DMS53 treated with DMSO at 0.1 percent for 48 hours (cell line): Measurements from ENCODE around the gene TUBA3C.
"Not testable (repeated sequence)": the region's sequence is repeated elsewhere in the genome, so short reads cannot be mapped to it uniquely, and the experiment has no call there.

Source experiments
- DNase-seq: peaks from one replicate; lab custom pipeline; 2025; ENCODE audit not compliant: unreplicated experiment; lab: John Stamatoyannopoulos, UW

Gene TUBA3C

DNA sequence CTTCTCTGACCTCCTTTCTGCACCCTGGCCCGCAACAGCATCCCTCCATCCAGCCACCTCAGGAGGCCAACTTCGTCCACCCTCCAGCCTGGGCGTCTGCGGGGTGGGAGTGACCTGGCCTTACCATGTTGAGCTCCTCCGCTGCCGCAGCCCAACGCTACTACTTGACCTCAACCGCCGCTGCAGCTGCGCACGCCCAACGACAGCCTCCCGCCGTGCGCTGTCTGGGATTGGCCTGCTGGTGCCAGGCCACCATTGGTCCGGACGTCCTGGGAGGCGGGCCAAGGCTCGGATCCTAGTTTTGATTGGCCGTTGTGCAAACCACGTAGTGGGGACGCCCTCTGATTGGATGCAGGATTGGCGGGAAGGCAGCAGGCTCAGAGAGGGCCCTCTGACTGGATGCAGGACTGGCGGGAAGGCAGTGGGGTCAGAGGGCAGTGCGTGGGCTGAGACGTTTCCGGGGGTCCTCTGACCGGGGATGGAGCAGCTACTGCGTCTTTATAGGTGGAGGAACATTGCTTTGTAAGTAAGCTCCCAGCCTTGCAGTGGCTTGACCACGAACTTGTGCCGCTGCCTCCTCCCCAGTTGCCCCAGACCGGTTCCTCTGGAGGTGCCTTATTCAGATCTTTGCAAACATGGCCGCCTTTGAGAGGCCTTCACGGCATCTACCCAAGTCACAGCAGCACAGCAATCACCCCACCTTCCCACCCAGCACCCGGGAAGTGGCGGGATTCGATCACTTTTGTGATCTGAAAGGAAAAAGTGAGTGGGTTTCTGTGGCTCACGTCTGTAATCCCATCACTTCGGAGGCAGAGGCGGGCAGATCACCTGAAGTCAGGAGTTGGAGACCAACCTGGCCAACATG, at the start of gene TUBA3C:
Gene TUBA3C (minus strand): TSS at position 204 of the 865 bp plus-strand sequence. CDS start 77 bp downstream, at position 127.
- no peak for DNase-seq

DNA sequence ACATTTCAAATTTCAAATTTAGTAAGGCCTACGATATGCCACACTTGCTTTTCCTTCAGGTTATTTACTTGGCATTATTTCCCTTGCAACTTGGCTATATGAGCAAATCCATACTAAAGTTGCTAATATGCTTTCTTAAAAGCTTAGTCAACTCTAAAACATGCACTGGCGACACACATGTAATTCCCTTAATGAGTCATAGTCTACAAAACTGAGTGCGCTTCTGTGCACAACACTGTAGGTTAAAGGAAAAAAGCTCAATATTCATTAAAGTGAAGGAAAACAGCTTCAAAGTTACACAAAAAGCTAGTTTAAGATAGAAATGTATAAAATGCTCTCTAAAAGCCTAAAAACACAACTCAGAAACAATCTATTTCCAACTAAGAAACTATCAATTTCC, 25.8 kb upstream of the TUBA3C start:
- not testable (repeated sequence) for DNase-seq

DNA sequence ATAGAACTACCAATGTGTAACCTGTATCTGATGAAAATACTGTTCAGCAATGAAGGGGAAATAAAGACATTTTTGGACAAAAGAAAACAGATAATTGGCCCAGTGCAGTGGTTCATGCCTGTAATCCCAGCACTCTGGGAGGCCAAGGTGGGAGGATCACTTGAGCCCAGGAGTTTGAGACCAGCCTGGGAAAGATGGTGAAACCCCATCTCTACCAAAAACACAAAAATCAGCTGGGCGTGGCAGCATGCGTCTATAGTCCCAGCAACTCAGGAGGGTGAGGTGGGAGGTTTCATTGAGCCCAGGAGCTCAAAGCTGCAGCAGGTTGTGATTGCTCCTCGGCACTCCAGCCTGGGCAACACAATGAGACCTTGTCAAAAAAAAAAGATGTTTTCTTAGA, 11.0 kb upstream of the TUBA3C start:
- not testable (repeated sequence) for DNase-seq

DNA sequence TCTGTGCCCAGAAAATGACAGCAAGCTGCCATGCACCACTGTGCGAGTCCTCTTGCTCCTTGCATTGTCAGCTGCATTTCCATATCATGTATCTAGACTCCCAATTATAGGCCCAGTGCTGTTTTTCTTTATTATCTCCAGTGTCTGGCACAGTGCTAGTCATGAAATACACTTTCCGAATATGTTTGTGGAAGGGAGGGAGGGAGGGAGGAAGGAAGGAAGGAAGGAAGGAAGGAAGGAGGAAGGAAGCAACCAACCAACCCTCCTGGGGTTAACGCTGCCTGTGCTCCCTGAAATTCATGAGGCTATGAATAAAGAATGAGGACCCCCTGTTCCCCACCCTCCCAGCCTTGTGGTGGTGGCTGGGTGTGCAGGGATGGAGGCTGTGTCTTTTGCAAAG, 8.3 kb upstream of the TUBA3C start:
- DNase-seq = not testable (repeated sequence)

DNA sequence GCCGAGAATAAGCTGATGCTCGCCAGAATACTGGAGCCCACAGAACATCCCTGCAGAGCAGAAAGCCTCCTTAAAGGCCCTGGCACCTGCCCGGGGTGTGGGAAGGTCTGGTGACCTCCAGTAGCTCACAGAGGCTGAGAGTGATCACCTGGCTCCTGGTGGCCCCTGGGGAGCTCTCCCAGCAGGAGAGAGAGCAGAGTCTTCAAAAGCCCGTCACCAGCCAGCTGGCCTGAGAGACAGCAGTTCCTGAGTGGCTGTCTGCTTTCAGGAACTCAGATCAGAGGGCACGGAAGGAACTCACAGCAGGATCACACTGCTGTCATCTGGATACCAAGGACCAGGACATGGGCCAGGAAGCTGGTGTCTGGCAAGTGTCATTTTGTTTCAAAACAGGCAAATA, 7.7 kb upstream of the TUBA3C start:
- DNase-seq = not testable (repeated sequence)

DNA sequence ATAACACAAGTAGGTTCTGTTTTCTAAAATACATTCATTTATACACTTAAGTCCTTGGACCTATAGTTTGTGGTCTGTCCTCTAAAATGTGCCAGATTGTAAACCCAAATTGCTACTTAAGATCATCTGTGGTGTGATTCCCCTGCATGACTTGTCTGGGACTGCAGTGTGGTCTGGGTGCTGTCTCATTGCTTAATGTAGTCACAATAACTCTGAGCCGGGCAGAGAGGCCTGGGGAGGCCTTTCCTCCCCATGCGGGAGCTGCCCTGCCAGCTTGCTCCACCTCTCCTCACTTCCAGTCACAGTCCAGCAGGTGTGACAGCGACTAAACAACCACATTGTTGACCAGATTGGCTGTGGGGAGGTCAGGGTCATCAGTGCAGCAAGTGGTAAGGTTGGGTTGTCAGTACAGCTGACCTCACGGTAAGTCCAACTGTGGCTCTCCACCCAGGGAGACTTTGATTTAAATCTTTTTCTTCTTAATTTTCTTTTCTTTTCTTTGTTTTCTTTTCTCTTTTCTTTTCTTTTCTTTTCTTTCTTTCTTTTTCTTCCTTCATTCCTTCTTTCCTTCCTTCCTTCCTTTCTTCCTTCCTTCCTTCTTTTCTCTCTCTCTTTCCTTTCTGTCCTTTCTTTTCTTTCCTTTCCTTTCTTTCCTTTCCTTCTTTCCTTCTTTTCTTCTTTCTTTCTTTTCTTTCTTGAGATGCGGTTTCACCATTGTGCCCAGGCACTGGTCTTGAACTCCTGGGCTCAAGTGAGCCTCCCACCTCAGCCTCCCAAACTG, 4.4 kb upstream of the TUBA3C start:
- DNase-seq = no peak

DNA sequence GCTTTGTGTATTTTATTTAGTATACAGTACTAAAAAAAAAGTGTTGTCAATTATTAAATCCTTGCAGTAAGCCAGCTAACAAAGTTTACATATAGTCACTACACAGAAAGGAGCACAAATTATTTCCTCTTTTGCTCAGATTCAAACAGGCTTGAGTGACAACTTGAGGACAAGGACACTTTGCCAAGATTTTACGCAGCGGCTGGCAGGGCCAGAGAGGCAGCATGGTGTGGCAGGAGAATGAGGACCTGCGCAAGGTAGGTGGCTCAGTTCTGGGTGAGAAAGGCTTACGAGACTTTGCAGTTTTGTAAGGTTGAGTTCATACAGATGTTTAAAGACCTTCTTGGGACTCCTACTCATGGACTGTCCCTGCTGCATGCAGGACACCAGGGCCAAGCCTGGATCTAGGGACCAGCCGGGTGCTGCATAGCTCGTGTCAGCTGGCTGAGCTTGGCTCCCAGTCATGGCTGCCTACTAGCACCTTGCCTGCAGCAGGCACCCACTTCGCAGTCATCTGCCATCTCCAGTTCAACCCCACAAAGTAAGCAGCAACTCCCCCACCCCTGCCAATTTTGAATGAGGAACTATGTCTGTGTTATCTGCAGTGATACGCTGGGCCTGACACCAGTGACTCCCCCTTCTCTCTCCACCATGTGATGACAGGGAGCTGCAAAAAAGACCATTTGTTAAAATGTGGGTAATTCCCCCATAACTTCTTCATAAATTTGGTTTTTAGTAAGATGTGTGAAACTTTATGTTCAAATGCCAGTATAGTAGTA, 3.7 kb upstream of the TUBA3C start:
- no peak for DNase-seq

DNA sequence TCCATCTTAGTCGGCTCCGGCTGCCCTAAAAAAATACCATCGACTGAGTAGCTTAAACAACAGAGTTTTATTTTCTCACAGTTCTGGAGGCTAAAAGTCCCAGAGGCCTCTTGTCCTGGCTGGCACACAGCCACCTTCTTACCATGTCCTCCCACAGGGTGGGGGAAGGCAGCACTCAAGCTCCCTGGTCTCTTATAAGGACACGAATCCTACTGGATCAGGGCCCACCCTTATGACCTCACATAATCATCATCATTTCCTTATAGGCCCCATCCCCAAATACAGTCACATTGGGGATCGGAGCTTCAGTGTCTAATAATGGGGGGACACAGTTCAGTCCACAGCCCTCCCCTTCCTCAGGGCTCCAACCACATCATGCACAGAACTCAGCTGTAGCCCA, 2.6 kb upstream of the TUBA3C start:
- DNase-seq = no peak

DNA sequence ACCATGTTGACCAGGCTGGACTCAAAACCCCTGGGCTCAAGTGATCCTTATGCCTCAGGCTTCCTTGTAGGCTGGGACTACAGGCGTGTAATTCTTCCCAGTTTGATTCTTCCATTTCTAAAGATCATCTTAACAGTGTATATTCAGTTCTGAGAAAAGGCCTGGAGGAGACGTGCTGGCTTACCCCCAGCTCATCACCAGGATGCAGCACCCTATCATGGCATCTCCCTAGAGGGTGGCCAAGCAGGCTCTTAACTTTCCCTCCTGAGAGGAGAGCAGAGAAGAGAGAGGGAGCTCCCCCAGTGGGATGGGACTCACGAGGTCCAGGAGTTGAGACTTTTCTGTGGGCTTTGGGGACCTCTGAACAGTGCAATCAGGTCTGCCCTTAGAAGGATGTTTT, 2.1 kb upstream of the TUBA3C start:
- no peak for DNase-seq

DNA sequence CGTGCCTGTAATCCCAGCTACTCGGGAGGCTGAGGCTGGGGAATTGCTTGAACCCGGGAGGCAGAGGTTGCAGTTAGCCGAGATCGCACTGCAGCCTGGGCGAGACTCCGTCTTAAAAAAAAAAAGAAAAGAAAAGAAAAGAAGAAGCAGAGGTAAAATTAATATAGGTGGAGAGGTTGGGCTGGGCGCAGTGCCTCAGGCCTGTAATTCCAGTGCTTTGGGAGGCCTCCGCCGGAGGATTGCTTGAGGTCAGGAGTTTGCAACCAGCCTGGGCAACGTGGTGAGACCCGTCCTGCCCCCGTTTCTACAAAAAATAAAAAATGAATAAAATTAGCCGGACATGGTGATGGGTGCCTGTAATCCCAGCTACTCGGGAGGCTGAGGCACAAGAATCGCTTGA, 912 bp upstream of the TUBA3C start:
- no peak for DNase-seq

DNA sequence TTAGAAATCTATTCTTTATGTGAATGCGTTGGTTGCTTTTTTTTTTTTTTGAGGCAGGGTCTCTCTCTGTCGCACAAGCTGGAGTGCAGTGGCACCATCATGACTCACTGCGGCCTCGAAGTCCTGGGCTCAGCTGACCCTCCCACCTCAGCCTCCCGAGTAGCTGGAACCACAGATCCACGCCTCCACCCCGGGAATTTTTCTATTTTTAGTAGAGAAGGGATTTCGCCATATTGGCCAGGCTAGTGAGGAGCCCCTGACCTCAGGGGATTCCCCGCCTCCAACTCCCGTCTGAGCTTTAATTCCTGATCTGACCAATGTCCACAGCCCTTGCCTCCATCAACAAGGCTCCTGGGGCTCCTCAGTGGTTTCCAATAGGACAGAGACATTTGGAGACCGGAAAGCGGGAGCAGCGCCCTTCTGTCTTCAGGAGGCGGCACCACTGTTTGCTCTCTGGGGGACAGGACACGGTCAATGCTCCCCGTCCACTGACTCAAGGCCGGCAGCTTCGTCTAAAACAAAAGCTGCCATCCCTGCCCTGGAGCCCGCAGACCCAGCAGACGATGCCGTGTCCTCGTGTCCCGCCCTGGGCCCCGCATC, 503 bp downstream of the TUBA3C start:
- no peak for DNase-seq

DNA sequence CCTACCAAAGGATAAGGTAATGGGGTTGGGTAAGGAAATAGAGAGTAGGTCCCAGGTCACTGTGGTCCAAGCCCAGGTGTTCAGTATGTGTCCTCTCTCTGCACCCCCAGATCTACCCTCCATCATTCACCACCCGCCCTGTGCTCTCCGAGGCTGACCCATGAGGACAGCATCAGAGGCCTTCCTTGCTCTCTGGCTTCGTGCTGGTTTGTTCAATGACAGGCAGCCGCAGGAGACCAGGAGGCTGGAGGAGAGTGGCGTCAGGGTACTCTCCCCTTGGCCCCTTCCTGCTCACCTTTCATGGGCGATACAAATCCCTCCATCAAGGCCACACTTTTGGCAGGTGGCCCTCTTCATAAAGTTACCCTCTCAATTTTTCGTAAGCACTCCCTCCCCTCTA, 1.7 kb downstream of the TUBA3C start:
- DNase-seq = no peak

DNA sequence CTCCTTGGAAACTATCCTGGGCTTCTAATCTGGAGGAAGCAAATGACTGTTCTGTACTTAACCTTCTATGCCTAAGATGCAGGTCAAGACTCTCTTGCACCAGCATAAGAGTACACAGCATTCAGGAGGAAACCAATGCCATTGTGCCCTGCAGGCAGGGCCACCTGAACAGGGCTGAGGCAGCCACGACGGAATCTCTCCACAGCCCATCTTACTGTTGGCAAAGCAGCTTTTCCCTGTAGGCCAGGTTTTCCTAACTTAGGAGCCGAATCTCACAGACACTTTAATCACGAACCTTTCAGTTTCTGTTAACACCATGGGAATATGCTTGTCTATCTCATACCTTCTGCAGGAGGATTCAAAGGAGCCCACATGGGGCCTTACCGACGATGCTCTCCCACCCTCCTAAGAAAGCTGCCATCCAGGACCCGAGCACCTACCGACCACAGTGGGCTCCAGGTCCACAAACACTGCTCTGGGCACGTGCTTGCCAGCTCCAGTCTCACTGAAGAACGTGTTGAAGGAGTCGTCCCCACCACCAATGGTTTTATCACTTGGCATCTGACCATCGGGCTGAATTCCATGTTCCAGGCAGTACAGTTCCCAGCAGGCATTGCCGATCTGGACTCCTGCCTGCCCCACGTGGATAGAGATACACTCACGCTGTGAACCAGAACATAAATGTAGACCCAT, 2.6 kb downstream of the TUBA3C start:
- no peak for DNase-seq

DNA sequence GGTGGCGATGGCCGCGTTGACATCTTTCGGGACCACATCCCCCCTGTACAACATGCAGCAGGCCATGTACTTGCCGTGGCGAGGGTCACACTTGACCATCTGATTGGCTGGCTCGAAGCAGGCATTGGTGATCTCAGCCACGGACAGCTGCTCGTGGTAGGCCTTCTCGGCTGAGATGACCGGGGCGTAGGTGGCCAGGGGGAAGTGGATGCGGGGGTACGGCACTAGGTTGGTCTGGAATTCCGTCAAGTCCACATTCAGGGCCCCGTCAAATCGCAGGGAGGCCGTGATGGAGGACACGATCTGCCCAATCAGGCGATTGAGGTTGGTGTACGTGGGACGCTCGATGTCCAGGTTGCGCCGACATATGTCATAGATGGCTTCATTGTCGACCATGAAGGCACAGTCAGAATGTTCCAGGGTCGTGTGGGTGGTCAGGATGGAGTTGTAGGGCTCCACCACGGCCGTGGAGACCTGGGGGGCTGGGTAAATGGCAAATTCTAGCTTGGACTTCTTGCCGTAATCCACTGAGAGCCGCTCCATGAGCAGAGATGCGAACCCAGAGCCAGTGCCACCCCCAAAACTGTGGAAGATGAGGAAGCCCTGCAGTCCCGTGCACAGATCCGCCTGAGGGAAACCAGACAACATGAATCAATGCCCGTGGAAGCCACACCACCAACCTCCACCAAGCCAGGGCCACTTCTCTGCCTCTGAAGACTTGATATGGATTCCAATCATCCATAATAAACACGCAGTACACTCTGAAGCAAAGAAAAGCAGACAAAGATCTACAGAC, 4.4 kb downstream of the TUBA3C start:
- DNase-seq = not testable (repeated sequence)

DNA sequence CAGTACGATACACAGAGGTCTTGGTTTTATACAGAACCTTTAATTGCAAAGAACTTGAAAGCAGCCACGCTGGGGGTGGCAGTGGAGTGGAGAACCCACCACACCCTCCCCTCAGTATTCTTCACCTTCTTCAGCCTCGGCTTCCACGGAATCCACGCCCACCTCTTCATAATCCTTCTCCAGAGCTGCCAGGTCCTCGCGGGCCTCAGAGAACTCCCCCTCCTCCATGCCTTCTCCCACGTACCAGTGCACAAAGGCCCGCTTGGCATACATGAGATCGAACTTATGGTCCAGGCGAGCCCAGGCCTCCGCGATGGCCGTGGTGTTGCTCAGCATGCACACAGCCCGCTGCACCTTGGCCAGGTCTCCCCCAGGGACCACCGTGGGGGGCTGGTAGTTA, 7.9 kb downstream of the TUBA3C start:
- no peak for DNase-seq

DNA sequence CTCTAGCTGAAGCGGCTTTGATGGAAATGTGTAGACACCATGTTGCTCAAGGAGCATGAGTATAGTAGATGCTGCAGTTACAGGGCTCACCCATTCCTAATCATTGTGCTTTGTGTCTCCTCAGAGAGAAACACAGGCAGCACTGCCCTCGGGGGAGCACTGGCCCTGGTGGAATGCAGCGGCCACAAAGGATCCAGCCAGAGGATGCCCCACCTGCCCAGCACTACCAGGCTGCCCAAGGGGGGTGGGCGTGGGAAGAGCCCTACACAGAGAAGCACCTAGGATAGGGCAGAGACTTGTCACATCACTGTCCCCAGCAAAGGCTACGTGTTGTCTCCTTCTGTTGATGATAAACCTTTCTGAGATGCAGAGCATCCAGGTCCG, 9.0 kb downstream of the TUBA3C start:
- DNase-seq = no peak

DNA sequence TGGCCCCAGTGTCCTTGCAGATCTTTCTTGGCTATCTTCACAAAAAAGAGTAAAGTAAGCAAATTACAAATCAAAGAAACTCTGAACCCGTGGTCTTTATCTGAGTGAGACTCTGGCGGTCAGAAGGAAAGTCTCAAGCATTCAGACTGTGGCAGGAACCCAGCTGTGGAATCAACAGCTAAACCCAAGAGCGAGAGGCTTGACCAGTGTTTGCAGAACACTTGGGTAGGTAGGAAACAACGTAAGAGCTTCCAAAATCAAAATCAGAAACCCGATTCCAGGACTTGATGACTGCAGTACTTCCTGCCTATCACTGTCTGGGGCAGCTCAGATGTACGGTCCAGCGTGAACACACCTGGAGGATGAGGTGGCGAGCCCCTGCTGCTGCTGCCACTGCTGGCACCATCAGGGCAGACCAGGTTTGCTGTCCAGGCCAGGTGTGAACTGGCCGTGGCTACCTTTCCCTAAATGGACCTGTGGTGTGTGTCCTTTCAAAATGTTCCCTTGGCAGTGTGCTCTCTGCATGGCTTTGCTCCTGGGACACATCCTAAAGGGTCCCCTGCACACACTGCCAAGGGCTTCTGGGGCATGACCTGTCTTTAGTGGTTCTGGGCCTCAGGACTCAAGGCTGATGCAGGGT, 9.5 kb downstream of the TUBA3C start:
- no peak for DNase-seq

DNA sequence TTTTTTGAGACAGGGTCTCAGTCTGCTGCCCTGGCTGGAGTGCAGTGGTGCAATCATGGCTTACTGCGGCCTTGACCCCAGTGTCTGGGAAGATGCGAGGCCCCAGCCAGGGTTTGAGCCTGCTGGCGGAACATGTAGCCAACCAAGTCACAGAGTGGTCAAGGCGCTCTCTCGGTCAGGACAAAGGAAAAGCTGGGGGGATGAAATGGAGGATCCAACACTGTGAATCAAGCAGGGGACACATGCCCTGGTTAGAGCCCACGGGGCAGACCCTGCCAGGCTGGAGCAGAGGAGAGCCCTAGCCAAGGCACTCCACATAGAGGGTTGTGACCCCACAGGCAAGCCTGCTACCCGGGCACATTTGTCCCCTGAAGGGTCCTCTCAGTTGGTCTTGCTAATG, 10.1 kb downstream of the TUBA3C start:
- DNase-seq = no peak

DNA sequence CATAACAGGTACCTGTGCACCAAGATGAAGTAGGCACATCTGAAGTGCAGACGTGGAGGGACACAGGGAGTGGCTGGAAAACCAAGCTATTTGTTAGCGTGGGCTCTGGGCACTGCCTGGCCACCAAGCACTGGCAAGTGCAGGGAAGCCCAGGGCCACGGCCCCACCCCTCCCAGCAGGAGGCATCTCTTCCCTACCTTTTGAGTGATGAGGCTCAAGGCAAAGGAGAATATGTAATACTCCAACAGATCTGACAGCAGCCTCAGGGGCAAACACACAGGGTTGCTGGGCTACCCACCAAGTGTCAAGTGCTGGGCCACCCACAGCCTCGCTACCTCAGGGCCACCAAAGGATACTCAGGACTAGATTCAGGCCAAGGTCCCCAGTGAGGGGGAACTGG, 11.6 kb downstream of the TUBA3C start:
- no peak for DNase-seq
